ENCODE measurements around the gene TBC1D22A. TPM values are rescaled to one million over a fixed set of nuclear protein-coding genes. Genes with fewer than 3 reads are reported as not detected.

TBC1D22A gene
- total RNA-seq, 6 experiments from 2014 or later, result 20.4 to 24.1 (median 22.2) TPM

DNA sequence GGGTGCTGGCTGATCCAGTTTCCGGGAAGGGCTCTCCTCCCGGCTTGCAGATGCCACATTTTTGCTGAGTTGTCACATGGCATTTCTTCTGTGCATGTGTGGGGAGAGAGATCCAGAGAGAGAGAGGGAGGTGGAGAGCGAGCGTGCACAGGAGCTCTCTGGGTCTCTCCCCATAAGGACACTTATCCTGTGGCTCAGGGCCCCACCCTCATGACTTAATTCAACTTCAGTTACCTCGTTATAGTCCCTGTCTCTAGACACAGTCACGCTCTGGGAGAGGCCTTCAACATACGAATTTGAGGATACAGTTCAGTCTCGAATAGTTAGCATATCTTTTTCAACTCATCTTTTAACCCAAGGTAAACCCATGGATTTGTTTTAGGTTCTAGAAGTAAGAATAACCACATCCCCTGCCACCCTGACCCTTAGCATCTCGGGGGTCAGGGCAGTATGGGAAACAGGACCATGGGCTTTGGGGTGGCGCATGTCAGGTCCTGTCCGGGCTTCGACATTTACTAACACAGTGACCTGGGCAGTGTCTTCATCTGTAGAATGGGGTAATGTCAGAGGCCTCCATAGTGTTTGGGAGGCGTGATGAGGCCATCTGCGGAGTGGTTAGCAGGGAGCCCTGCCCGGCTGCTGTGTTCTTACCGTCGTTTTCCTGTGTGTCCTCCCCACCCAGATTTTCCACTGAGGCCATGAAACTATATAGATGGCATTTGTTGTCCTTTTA is 46.9 kb downstream of the TBC1D22A start:
- peaks cover 13% of the 10 kb centered on the region for H3K36me3 Mint-ChIP-seq (ENCODE audit: low read depth)
- H3K27me3 Mint-ChIP-seq (ENCODE audit: insufficient read depth), result peaks cover 3% of the 10 kb centered on the region
- TF ChIP-seq, protein P1, sequence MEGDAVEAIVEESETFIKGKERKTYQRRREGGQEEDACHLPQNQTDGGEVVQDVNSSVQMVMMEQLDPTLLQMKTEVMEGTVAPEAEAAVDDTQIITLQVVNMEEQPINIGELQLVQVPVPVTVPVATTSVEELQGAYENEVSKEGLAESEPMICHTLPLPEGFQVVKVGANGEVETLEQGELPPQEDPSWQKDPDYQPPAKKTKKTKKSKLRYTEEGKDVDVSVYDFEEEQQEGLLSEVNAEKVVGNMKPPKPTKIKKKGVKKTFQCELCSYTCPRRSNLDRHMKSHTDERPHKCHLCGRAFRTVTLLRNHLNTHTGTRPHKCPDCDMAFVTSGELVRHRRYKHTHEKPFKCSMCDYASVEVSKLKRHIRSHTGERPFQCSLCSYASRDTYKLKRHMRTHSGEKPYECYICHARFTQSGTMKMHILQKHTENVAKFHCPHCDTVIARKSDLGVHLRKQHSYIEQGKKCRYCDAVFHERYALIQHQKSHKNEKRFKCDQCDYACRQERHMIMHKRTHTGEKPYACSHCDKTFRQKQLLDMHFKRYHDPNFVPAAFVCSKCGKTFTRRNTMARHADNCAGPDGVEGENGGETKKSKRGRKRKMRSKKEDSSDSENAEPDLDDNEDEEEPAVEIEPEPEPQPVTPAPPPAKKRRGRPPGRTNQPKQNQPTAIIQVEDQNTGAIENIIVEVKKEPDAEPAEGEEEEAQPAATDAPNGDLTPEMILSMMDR (IDR thresholded peaks at IDR 0.05), result no peak
- no peak for DNase-seq
- no peak overlapping the region for H3K4me3 Mint-ChIP-seq
- H3K9me3 Mint-ChIP-seq, result no peaks in the 10 kb centered on the region
- H3K4me1 Mint-ChIP-seq (ENCODE audit: low read depth), result peaks cover 15% of the 10 kb centered on the region
- H3K27ac Mint-ChIP-seq, result no peak overlapping the region

DNA sequence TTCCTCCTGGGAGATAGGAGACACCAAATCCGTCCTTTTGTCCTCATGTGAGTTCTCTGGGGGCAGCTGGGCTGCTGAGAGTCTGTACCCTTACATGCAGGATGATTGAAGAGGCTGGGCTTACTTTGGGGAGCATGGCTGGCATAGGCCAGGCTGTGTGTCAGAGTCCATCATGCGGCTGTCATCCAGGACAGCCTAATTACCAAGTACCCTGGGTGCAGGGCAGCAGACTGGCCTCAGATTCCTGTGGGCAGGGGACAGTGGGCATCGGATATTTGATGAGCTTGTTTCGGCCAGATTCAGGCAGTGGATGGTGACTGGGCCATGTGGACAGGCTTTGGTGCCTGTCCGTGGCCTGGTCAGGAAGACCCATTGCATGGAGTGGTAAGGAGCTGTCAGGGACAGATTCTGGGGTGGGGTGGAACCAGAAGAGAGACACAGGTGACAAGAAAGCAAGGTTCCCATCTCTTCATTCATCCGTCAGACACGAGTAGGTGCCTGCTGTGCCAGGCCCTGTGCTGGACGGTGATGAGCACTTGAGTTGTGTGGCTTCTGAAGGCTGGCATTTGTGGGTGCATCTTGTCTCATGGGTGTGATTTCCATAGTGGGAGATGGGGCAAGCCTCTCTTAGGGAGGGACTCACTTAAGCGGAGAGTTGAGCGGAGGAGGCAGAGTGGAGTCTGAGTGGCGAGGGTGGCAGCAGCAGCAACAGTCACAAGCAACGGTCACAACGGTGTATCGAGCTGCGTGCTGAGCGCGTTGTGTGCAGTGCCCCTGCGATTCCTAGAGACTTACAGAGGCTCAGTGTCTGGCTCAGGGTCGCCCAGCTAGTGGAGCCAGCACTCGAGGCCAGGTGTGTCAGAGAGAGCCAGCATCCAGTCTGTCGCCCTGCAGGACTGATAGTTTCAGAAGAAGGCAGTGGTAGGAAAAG is 48.7 kb downstream of the TBC1D22A start:
- TF ChIP-seq, protein P1 (IDR thresholded peaks at IDR 0.05), result no peak
- H3K4me1 Mint-ChIP-seq (ENCODE audit: low read depth), result peaks cover 33% of the 10 kb centered on the region
- H3K9me3 Mint-ChIP-seq, result no peaks in the 10 kb centered on the region
- no peak for DNase-seq
- H3K36me3 Mint-ChIP-seq (ENCODE audit: low read depth), result peaks cover 13% of the 10 kb centered on the region
- H3K27ac Mint-ChIP-seq, result no peak overlapping the region
- no peak overlapping the region for H3K4me3 Mint-ChIP-seq
- H3K27me3 Mint-ChIP-seq (ENCODE audit: insufficient read depth), result peaks cover 3% of the 10 kb centered on the region

DNA sequence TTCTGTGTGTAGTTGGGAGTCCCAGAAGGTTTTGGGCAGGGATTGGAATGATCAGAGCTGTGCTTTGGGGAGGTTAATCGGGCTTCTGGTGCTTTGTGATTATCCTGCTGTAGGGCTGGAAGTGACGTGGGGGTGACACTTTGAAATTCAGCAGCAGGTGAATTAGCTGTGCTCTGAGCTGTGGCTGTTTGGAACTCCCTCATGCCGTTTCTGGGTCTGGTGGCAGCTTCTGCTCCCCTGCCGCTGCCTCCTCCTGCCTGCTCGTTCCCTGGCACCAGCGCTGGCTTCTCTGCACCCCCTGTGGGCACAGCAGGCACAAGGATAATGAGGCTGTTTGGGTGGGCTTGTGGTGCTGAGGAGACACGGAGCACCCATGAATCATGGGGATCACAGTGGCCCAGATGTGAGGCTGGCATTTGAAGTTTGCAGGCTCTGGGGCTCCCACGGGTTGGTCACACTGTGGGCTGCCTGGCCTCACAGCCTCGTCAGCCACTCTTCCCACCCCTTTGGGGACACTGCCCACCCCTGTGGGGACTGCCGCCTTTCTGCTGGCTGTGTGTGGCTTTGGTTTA is 49.7 kb downstream of the TBC1D22A start:
- Mint-ChIP-seq H3K27ac (no peak overlapping the region), H3K4me3 (no peak overlapping the region), H3K36me3 (ENCODE audit: low read depth) (peaks cover 10% of the 10 kb centered on the region), H3K9me3 (no peaks in the 10 kb centered on the region), H3K4me1 (ENCODE audit: low read depth) (peaks cover 43% of the 10 kb centered on the region), H3K27me3 (ENCODE audit: insufficient read depth) (peaks cover 3% of the 10 kb centered on the region)
- TF ChIP-seq, protein P1 (IDR thresholded peaks at IDR 0.05), result no peak
- DNase-seq, result no peak

DNA sequence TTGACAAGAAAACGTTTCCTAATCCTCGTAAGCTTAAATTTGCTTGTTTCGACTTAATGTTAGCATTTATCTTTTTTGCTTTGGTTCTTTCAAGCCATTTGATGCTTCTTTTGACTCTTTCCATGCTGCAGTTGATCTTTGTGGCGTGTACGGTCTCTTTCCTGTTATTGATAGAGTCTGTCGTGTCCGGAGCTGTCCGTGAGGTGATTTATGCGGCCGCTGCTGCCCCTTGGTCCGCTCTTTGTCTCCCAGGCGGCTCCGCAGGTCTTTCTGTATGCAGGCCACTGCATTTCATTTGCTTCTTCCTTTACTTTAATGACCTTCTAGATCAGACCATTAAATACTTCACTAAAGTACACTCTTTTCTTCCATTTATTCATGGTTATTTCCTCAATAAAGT is 50.3 kb downstream of the TBC1D22A start:
- H3K4me1 Mint-ChIP-seq (ENCODE audit: low read depth), result peaks cover 50% of the 10 kb centered on the region
- TF ChIP-seq, protein P1 (IDR thresholded peaks at IDR 0.05), result no peak
- no peak overlapping the region for H3K27ac Mint-ChIP-seq
- peaks cover 14% of the 10 kb centered on the region for H3K36me3 Mint-ChIP-seq (ENCODE audit: low read depth)
- no peak overlapping the region for H3K4me3 Mint-ChIP-seq
- no peak for DNase-seq
- peaks cover 3% of the 10 kb centered on the region for H3K27me3 Mint-ChIP-seq (ENCODE audit: insufficient read depth)
- H3K9me3 Mint-ChIP-seq, result no peaks in the 10 kb centered on the region

DNA sequence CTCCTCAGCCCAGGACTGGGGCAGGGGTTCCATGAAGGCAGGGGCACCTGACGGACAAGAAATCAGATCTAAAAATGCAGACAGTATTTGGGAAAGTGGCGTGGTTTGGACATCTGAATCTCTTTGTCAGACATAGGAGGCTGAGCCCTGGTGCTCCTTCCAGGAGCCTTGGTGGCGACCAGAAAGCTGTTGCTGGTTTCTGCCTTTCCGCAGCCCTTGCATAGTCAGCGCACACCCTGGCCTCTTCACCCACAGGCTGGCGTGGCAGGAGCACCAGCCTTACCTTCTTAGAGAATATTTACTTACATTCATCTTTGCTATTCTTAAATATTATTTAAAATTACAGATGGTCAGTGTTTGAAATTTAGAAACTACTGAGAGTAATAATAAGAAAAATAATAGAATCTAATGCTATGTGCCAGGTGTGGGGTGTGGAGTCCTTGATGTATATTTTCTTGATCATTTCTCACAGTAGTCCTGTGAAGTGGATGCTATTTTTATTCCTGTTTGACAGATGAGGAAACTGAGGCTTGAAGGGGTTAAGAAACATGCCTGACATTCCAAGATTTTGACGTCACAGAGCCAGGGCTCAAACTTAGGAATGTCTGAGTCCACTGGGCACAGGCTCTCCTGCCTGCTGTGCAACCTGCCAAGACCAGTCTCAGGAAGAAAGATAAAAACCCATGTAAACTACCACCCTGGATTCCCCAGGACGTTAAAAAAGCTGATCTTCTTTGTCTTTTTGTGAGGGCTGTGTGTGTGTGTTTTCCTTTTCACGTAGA is 51.6 kb downstream of the TBC1D22A start:
- TF ChIP-seq, protein P1 (IDR thresholded peaks at IDR 0.05), result no peak
- H3K27ac Mint-ChIP-seq, result peak overlapping the region; percentile 93; the same call in 1 of the 2 replicates
- no peaks in the 10 kb centered on the region for H3K9me3 Mint-ChIP-seq
- H3K27me3 Mint-ChIP-seq (ENCODE audit: insufficient read depth), result peaks cover 3% of the 10 kb centered on the region
- H3K36me3 Mint-ChIP-seq (ENCODE audit: low read depth), result peaks cover 14% of the 10 kb centered on the region
- peak overlapping the region; percentile 20; the same call in 1 of the 2 replicates for H3K4me3 Mint-ChIP-seq
- peaks cover 59% of the 10 kb centered on the region for H3K4me1 Mint-ChIP-seq (ENCODE audit: low read depth)
- DNase-seq, result peak; percentile 42

Measured in HFFc6 (cell line).